Measurements from ENCODE around the gene KRTAP6-3. TPM values are rescaled to one million over a fixed set of nuclear protein-coding genes. Genes with fewer than 3 reads are reported as not detected.

The KRTAP6-3 gene
- total and polyA plus RNA-seq, 2 donors (not counting 1 experiment from before 2014, with no cell fraction given): not detected

- Histone ChIP-seq H3K4me3 (ENCODE audit: control extremely low read depth in 1 of 5, extremely low read depth in 1 of 5, insufficient read depth in 1 of 5, low read depth in 2 of 5, low read length in 4 of 5) (no peak overlapping the region), H3K27ac (ENCODE audit: low read length in 2 of 2) (no peak overlapping the region), H3K4me1 (ENCODE audit: control insufficient read depth in 2 of 2, insufficient read depth in 2 of 2, low read length in 2 of 2) (no peaks in the 10 kb centered on the region), H3K36me3 (replicated peaks in 1 of 2; ENCODE audit: control extremely low read depth in 1 of 2, control insufficient read depth in 1 of 2, extremely low read depth in 1 of 2, insufficient read depth in 2 of 2, low read length in 1 of 2) (no peaks in the 10 kb centered on the region), H3K27me3 (replicated peaks in 1 of 4; ENCODE audit: control extremely low read depth in 1 of 4, control insufficient read depth in 3 of 4, insufficient read depth in 4 of 4, low read length in 3 of 4) (no peaks in the 10 kb centered on the region), H4K20me1 (ENCODE audit: control insufficient read depth, insufficient read depth, low read length, poor library complexity, severe bottlenecking) (no peaks in the 10 kb centered on the region), H3K4me2 (replicated peaks; ENCODE audit: low read depth, low read length, poor library complexity, severe bottlenecking) (no peak overlapping the region), H2AFZ (ENCODE audit: insufficient read depth, low read depth, low read length, poor library complexity, severe bottlenecking) (no peak overlapping the region), H3K9me3 (ENCODE audit: control extremely low read depth in 1 of 3, control insufficient read depth in 2 of 3, insufficient read depth in 1 of 3, low read length in 2 of 3) (peaks cover 0 to 16% (median 2%) of the 10 kb centered on the region in 3 donors), H3K79me2 (ENCODE audit: control insufficient read depth, insufficient read depth, low read length) (no peaks in the 10 kb centered on the region), H3K9ac (ENCODE audit: low read length) (no peak overlapping the region)
- no peak for ATAC-seq (ENCODE audit: low read depth)
- WGBS (ENCODE audit: insufficient coverage): 91% methylated on average over 3 of the region's 3 CpGs
- CTCF ChIA-PET: no interaction called here
- H3K9me3 Mint-ChIP-seq (ENCODE audit: insufficient read depth): no peaks in the 10 kb centered on the region
- intact Hi-C loops (cut with micrococcal nuclease): no loop called here
- no peak for DNase-seq
- H3K4me3 Mint-ChIP-seq: no peak overlapping the region
- TF ChIP-seq, protein P1, sequence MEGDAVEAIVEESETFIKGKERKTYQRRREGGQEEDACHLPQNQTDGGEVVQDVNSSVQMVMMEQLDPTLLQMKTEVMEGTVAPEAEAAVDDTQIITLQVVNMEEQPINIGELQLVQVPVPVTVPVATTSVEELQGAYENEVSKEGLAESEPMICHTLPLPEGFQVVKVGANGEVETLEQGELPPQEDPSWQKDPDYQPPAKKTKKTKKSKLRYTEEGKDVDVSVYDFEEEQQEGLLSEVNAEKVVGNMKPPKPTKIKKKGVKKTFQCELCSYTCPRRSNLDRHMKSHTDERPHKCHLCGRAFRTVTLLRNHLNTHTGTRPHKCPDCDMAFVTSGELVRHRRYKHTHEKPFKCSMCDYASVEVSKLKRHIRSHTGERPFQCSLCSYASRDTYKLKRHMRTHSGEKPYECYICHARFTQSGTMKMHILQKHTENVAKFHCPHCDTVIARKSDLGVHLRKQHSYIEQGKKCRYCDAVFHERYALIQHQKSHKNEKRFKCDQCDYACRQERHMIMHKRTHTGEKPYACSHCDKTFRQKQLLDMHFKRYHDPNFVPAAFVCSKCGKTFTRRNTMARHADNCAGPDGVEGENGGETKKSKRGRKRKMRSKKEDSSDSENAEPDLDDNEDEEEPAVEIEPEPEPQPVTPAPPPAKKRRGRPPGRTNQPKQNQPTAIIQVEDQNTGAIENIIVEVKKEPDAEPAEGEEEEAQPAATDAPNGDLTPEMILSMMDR (IDR thresholded peaks at IDR 0.05): no peak
- no peak for TF ChIP-seq EZH2 (IDR thresholded peaks at IDR 0.05; ENCODE audit: borderline replicate concordance, insufficient read depth, low read depth, low read length, poor library complexity, severe bottlenecking)
- POLR2A ChIA-PET: no interaction called here
- H3K27ac Mint-ChIP-seq: no peak overlapping the region
- H3K4me1 Mint-ChIP-seq: no peaks in the 10 kb centered on the region
- H3K27me3 Mint-ChIP-seq: no peaks in the 10 kb centered on the region
These were observed 31.1 kb downstream of the KRTAP6-3 start for GRCh38 chr21:30623362-30623761.

GRCh38 chr21:30625449-30626165, 33.4 kb downstream of the KRTAP6-3 start:
- 76% methylated on average over 3 of the region's 4 CpGs for WGBS (ENCODE audit: insufficient coverage)

More at GRCh38 chr21:30625449-30626165, 33.4 kb downstream of the KRTAP6-3 start:
- Histone ChIP-seq H3K36me3 (replicated peaks in 1 of 2; ENCODE audit: control extremely low read depth in 1 of 2, control insufficient read depth in 1 of 2, extremely low read depth in 1 of 2, insufficient read depth in 2 of 2, low read length in 1 of 2) (no peaks in the 10 kb centered on the region), H4K20me1 (ENCODE audit: control insufficient read depth, insufficient read depth, low read length, poor library complexity, severe bottlenecking) (no peaks in the 10 kb centered on the region), H3K9ac (ENCODE audit: low read length) (no peak overlapping the region), H3K4me3 (ENCODE audit: control extremely low read depth in 1 of 5, extremely low read depth in 1 of 5, insufficient read depth in 1 of 5, low read depth in 2 of 5, low read length in 4 of 5) (no peak overlapping the region), H3K9me3 (ENCODE audit: control extremely low read depth in 1 of 3, control insufficient read depth in 2 of 3, insufficient read depth in 1 of 3, low read length in 2 of 3) (peaks cover 0 to 14% (median 2%) of the 10 kb centered on the region in 3 donors), H3K4me2 (replicated peaks; ENCODE audit: low read depth, low read length, poor library complexity, severe bottlenecking) (no peak overlapping the region), H3K4me1 (ENCODE audit: control insufficient read depth in 2 of 2, insufficient read depth in 2 of 2, low read length in 2 of 2) (no peaks in the 10 kb centered on the region), H2AFZ (ENCODE audit: insufficient read depth, low read depth, low read length, poor library complexity, severe bottlenecking) (no peak overlapping the region), H3K27me3 (replicated peaks in 1 of 4; ENCODE audit: control extremely low read depth in 1 of 4, control insufficient read depth in 3 of 4, insufficient read depth in 4 of 4, low read length in 3 of 4) (no peaks in the 10 kb centered on the region), H3K27ac (ENCODE audit: low read length in 2 of 2) (no peak overlapping the region), H3K79me2 (ENCODE audit: control insufficient read depth, insufficient read depth, low read length) (no peaks in the 10 kb centered on the region)
- peaks cover 2% of the 10 kb centered on the region for H3K9me3 Mint-ChIP-seq (ENCODE audit: insufficient read depth)
- no peaks in the 10 kb centered on the region for H3K27me3 Mint-ChIP-seq
- H3K27ac Mint-ChIP-seq: no peak overlapping the region
- ATAC-seq (ENCODE audit: low read depth): no peak
- POLR2A ChIA-PET: no interaction called here
- H3K4me1 Mint-ChIP-seq: no peaks in the 10 kb centered on the region
- intact Hi-C loops (cut with micrococcal nuclease): no loop called here
- no peak overlapping the region for H3K4me3 Mint-ChIP-seq
- no peak for DNase-seq
- CTCF ChIA-PET: no interaction called here
- TF ChIP-seq EZH2 (IDR thresholded peaks at IDR 0.05; ENCODE audit: borderline replicate concordance, insufficient read depth, low read depth, low read length, poor library complexity, severe bottlenecking): no peak
- TF ChIP-seq, protein P1 (IDR thresholded peaks at IDR 0.05): no peak

Data from B cell (primary cell).